Measurements from ENCODE around the gene GALNTL6. TPM values are rescaled to one million over a fixed set of nuclear protein-coding genes. Genes with fewer than 3 reads are reported as not detected.

GALNTL6 gene
- total and polyA plus RNA-seq, 9 of the 15 experiments (the other 6 are each of a cell fraction or from before 2014, with no cell fraction given): 0.18 to 0.50 (median 0.29) TPM

- TF ChIP-seq ILF3 (IDR thresholded peaks at IDR 0.05; ENCODE audit: borderline replicate concordance): no peak
- 0 out of 4 replicates have a peak, but pooled peaks of 1 of the 2 experiments have one; percentile 29 for TF ChIP-seq TRIM24 (IDR thresholded peaks at IDR 0.05)
- TF ChIP-seq HINFP (tag; conservative IDR thresholded peaks at IDR 0.05; ENCODE audit: low read depth): no peak
- no peak for TF ChIP-seq COPS2 (conservative IDR thresholded peaks at IDR 0.05)
- TF ChIP-seq HLTF (IDR thresholded peaks at IDR 0.05): no peak
- TF ChIP-seq PTBP1 (IDR thresholded peaks at IDR 0.05; ENCODE audit: low read depth, low read length): no peak
- no peak for TF ChIP-seq CTCFL (IDR thresholded peaks at IDR 0.05; ENCODE audit: borderline replicate concordance, insufficient read depth, low read depth, low read length, poor library complexity, severe bottlenecking)
- no peak for TF ChIP-seq ZBED1 (IDR thresholded peaks at IDR 0.05)
- TF ChIP-seq MGA (IDR thresholded peaks at IDR 0.05): 0 out of 2 replicates have a peak, but pooled peaks have one; percentile 16
- no peak for TF ChIP-seq NR4A1 (CRISPR knock-in tag; IDR thresholded peaks at IDR 0.05)
- no peak for TF ChIP-seq NR4A1 (tag; IDR thresholded peaks at IDR 0.05)
Measured at GRCh38 chr4:172155838-172156345, 342.7 kb downstream of the GALNTL6 start (continued).

All from K562 (cell line).